GM19193 (cell line): ENCODE data around the gene INPP4B.

Source experiments
- POLR2A ChIP-seq: IDR thresholded peaks from 4 replicates; pipeline ENCODE4 v1.6.1; 2011; ENCODE audit not compliant: insufficient read depth, insufficient read length; ENCODE audit errors: extremely low read depth

The INPP4B gene

GRCh38 chr4:142231787-142232186, 614.3 kb downstream of the INPP4B start:
- no peak for TF ChIP-seq POLR2A

GRCh38 chr4:142230991-142231390, 615.1 kb downstream of the INPP4B start:
- TF ChIP-seq POLR2A: no peak

- no peak for TF ChIP-seq POLR2A
Measured at GRCh38 chr4:142226014-142226413, 620.1 kb downstream of the INPP4B start.

- no peak for TF ChIP-seq POLR2A
Measured at GRCh38 chr4:142222127-142222526, 624.0 kb downstream of the INPP4B start.

GRCh38 chr4:142218726-142219125, 627.4 kb downstream of the INPP4B start:
- no peak for TF ChIP-seq POLR2A

GRCh38 chr4:142211444-142211843, 634.7 kb downstream of the INPP4B start:
- TF ChIP-seq POLR2A: no peak

- no peak for TF ChIP-seq POLR2A
Measured at GRCh38 chr4:142203505-142203904, 642.6 kb downstream of the INPP4B start.

GRCh38 chr4:142202404-142203332, 643.4 kb downstream of the INPP4B start:
- no peak for TF ChIP-seq POLR2A

GRCh38 chr4:142201041-142201440, 645.1 kb downstream of the INPP4B start:
- no peak for TF ChIP-seq POLR2A

- TF ChIP-seq POLR2A: no peak
Measured at GRCh38 chr4:142194905-142195304, 651.2 kb downstream of the INPP4B start.

- no peak for TF ChIP-seq POLR2A
Measured at GRCh38 chr4:142191901-142192300, 654.2 kb downstream of the INPP4B start.

- TF ChIP-seq POLR2A: no peak
Measured at GRCh38 chr4:142181021-142181420, 665.1 kb downstream of the INPP4B start.

GRCh38 chr4:142169216-142169615, 676.9 kb downstream of the INPP4B start:
- TF ChIP-seq POLR2A: no peak

- no peak for TF ChIP-seq POLR2A
Measured at GRCh38 chr4:142168181-142168580, 677.9 kb downstream of the INPP4B start.

GRCh38 chr4:142164767-142165500, 681.2 kb downstream of the INPP4B start:
- TF ChIP-seq POLR2A: no peak

GRCh38 chr4:142161086-142161485, 685.0 kb downstream of the INPP4B start:
- TF ChIP-seq POLR2A: no peak

GRCh38 chr4:142160509-142160908, 685.6 kb downstream of the INPP4B start:
- no peak for TF ChIP-seq POLR2A

GRCh38 chr4:142158980-142159379, 687.1 kb downstream of the INPP4B start:
- no peak for TF ChIP-seq POLR2A
